RKO (cell line): ENCODE data around the gene DIP2C.
"Not testable (repeated sequence)": the region's sequence is repeated elsewhere in the genome, so short reads cannot be mapped to it uniquely, and the experiment has no call there.

Experiments
- DNase-seq: peaks from one replicate; pipeline ENCODE4 v3.0.0-alpha.2; 2016; ENCODE audit warnings: low spot score

DIP2C gene

GRCh38 chr10:326350-326749 is 363.1 kb downstream of the DIP2C start:
- no peak for DNase-seq

- no peak for DNase-seq
Observed at GRCh38 chr10:325282-325681, 364.2 kb downstream of the DIP2C start.

- DNase-seq: no peak
Observed at GRCh38 chr10:324593-324992, 364.9 kb downstream of the DIP2C start.

- DNase-seq: peak; percentile 99
Observed at GRCh38 chr10:323651-324293, 365.7 kb downstream of the DIP2C start.

- DNase-seq: not testable (repeated sequence)
Observed at GRCh38 chr10:323046-323445, 366.4 kb downstream of the DIP2C start.

GRCh38 chr10:320771-321170 is 368.7 kb downstream of the DIP2C start:
- no peak for DNase-seq

- DNase-seq: no peak
Observed at GRCh38 chr10:317926-318325, 371.5 kb downstream of the DIP2C start.

GRCh38 chr10:317271-317769 is 372.1 kb downstream of the DIP2C start:
- no peak for DNase-seq

GRCh38 chr10:316390-316789 is 373.1 kb downstream of the DIP2C start:
- DNase-seq: no peak

GRCh38 chr10:314871-315270 is 374.6 kb downstream of the DIP2C start:
- DNase-seq: no peak

GRCh38 chr10:314381-314780 is 375.1 kb downstream of the DIP2C start:
- DNase-seq: no peak

GRCh38 chr10:311901-312665 is 377.4 kb downstream of the DIP2C start:
- no peak for DNase-seq

- DNase-seq: no peak
Observed at GRCh38 chr10:310976-311639, 378.4 kb downstream of the DIP2C start.

- DNase-seq: no peak
Observed at GRCh38 chr10:310371-310770, 379.1 kb downstream of the DIP2C start.

- no peak for DNase-seq
Observed at GRCh38 chr10:308572-309085, 380.8 kb downstream of the DIP2C start.

GRCh38 chr10:308101-308500 is 381.4 kb downstream of the DIP2C start:
- DNase-seq: no peak

GRCh38 chr10:307659-308058 is 381.8 kb downstream of the DIP2C start:
- no peak for DNase-seq

GRCh38 chr10:306675-307185 is 382.7 kb downstream of the DIP2C start:
- DNase-seq: no peak

GRCh38 chr10:306007-306674 is 383.3 kb downstream of the DIP2C start:
- DNase-seq: no peak

- DNase-seq: no peak
Observed at GRCh38 chr10:305034-305433, 384.4 kb downstream of the DIP2C start.

GRCh38 chr10:301536-301935 is 387.9 kb downstream of the DIP2C start:
- no peak for DNase-seq

GRCh38 chr10:300580-300979 is 388.9 kb downstream of the DIP2C start:
- not testable (repeated sequence) for DNase-seq
